ENCODE measurements around the gene FCGR2B. TPM values are rescaled to one million over a fixed set of nuclear protein-coding genes. Genes with fewer than 3 reads are reported as not detected.

Gene FCGR2B
- total RNA-seq, 4 donors from 2014 or later = 18.6 to 50.9 (median 32.3) TPM

DNA sequence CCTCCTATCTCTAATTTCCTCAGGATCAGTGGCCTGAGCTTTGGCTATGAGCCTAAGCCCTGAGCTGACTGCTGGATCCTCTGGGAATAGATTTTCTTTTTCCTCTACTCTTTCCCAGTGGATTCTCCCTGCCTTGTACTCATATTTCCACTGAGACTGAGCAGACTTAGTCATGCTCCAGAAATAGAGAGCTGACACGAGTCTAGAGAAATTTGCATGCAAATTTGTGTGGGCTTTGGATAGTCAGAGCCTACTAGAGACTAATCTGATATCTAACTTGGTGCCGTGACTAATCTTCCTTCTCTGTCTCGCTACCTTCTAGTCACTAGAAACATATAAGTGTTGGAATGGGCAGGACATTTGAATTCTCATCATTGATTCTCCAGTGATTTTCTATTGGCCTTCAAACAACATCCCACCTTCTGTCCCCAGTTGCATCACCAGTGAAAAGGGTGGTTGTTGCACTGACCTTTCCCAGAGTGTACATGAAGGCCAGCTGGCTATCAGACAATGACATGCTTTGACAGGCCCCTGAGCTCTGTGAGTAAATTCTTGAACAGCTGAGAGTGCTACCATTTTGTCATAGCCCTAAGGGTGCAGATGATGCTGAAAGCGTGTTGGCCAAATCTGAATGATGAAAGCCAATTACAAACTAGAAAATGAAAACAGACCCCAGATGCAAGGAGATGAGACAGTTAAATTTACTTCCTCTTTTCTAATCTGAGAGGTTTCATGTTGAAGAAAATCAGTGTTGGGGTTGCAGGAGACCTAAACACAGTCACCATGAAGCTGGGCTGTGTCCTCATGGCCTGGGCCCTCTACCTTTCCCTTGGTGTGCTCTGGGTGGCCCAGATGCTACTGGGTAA lies 43.8 kb downstream of the FCGR2B start, which contains the start of gene FCRLA:
FCRLA (plus strand) TSS at position 748 of the 866 bp plus-strand sequence; CDS start at position 784, 36 bp downstream.
- no peak for DNase-seq (ENCODE audit: low spot score in 2 of 2)
- no peaks in the 10 kb centered on the region for H3K9me3 ChIP-seq
- no peaks in the 10 kb centered on the region for H3K36me3 ChIP-seq
- peak within 1 kb of the TSS in 3 of 4 donors; percentile 5 to 77 (median 55) for H3K27ac ChIP-seq
- WGBS, 2 donors = 26 to 29% methylated on average over 4 of the region's 4 CpGs
- no peak within 1 kb of the TSS for H3K4me3 ChIP-seq
- TF ChIP-seq POLR2A (IDR thresholded peaks at IDR 0.05) (no peak), EP300 (IDR thresholded peaks at IDR 0.05) (peak in 1 of 2 donors; percentile 5)
- TF ChIP-seq, protein P1, sequence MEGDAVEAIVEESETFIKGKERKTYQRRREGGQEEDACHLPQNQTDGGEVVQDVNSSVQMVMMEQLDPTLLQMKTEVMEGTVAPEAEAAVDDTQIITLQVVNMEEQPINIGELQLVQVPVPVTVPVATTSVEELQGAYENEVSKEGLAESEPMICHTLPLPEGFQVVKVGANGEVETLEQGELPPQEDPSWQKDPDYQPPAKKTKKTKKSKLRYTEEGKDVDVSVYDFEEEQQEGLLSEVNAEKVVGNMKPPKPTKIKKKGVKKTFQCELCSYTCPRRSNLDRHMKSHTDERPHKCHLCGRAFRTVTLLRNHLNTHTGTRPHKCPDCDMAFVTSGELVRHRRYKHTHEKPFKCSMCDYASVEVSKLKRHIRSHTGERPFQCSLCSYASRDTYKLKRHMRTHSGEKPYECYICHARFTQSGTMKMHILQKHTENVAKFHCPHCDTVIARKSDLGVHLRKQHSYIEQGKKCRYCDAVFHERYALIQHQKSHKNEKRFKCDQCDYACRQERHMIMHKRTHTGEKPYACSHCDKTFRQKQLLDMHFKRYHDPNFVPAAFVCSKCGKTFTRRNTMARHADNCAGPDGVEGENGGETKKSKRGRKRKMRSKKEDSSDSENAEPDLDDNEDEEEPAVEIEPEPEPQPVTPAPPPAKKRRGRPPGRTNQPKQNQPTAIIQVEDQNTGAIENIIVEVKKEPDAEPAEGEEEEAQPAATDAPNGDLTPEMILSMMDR (IDR thresholded peaks at IDR 0.05) = no peak
- H3K27me3 ChIP-seq = no peaks in the 10 kb centered on the region
- H3K4me1 ChIP-seq = peaks cover 0 to 8% (median 5%) of the 10 kb centered on the region in 4 donors

DNA sequence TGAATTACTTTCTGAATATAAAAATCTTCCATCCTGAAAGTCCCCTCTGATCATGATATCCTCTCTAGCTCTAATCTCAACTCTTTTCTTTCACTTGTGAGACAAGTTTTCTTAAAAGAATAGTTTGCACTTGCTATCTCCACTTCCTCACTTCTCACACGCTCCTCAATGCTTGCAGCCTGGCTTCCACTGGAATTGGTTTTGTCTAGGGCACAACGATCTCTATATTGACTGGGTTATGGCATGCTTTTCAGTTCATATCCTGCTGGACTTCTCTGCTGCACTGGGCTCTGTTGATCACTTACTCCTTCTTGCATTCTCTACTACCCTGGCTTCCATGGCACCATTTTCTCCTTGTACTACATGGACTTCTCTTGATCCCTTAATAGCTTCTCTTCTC lies 44.6 kb downstream of the FCGR2B start:
- H3K4me1 ChIP-seq = peaks cover 0 to 8% (median 5%) of the 10 kb centered on the region in 4 donors
- DNase-seq (ENCODE audit: low spot score in 2 of 2) = no peak
- WGBS, 2 donors = 84 to 88% methylated on average over 2 of the region's 2 CpGs
- no peaks in the 10 kb centered on the region for H3K27me3 ChIP-seq
- no peak overlapping the region for H3K4me3 ChIP-seq
- H3K9me3 ChIP-seq = no peaks in the 10 kb centered on the region
- H3K36me3 ChIP-seq = no peaks in the 10 kb centered on the region
- TF ChIP-seq EP300 (IDR thresholded peaks at IDR 0.05) = no peak
- TF ChIP-seq POLR2A (IDR thresholded peaks at IDR 0.05) = no peak
- TF ChIP-seq, protein P1 (IDR thresholded peaks at IDR 0.05) = no peak
- H3K27ac ChIP-seq = peak overlapping the region in 1 of 4 donors; percentile 46

DNA sequence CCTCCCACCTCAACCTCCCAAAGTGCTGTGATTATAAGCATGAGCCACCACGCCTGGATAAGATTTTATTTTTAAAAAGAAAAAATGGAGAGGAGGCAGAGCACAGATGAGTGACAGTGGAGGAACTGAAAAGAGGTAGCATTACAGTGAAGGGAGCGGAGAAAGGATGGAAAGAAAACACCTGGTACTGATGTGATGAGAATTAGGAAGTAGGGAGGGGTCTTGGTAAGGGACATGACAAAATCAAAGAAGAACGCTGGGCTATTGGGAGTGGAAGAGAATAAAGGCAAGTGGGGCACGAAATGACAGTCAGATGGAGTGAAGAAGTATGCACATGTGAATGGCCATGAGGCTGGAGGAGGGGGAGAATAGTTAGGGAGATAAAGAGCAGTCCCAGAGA lies 46.4 kb downstream of the FCGR2B start:
- H3K27me3 ChIP-seq = no peaks in the 10 kb centered on the region
- H3K4me1 ChIP-seq = peaks cover 0 to 8% (median 5%) of the 10 kb centered on the region in 4 donors
- 86 to 90% methylated on average over 4 of the region's 4 CpGs for WGBS, 2 donors
- no peak for DNase-seq (ENCODE audit: low spot score in 2 of 2)
- H3K9me3 ChIP-seq = no peaks in the 10 kb centered on the region
- H3K27ac ChIP-seq = no peak overlapping the region
- H3K4me3 ChIP-seq = no peak overlapping the region
- no peaks in the 10 kb centered on the region for H3K36me3 ChIP-seq
- TF ChIP-seq EP300 (IDR thresholded peaks at IDR 0.05) (no peak), POLR2A (IDR thresholded peaks at IDR 0.05) (no peak)
- TF ChIP-seq, protein P1 (IDR thresholded peaks at IDR 0.05) = no peak

DNA sequence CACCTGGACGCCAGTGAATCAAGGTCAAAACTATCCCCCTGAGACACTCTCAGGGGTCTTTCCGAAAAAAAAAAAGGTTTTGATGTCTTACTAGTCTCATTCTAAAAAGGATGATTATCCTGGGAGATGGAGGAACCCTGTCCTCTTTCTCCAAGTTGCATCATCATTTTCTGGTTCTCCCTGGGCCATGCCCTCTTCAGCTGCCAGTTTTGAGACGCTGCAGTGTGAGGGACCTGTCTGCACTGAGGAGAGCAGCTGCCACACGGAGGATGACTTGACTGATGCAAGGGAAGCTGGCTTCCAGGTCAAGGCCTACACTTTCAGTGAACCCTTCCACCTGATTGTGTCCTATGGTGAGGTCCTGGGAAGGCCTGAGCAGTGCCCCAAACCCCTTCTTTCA lies 47.6 kb downstream of the FCGR2B start:
- DNase-seq (ENCODE audit: low spot score in 2 of 2) = no peak
- Histone ChIP-seq H3K27ac (no peak overlapping the region), H3K4me1 (peaks cover 0 to 8% (median 5%) of the 10 kb centered on the region in 4 donors), H3K27me3 (no peaks in the 10 kb centered on the region), H3K4me3 (no peak overlapping the region), H3K9me3 (no peaks in the 10 kb centered on the region), H3K36me3 (no peaks in the 10 kb centered on the region)
- TF ChIP-seq EP300 (IDR thresholded peaks at IDR 0.05) (no peak), POLR2A (IDR thresholded peaks at IDR 0.05) (no peak)
- TF ChIP-seq, protein P1 (IDR thresholded peaks at IDR 0.05) = no peak
- WGBS, 2 donors = 90 to 91% methylated on average over 4 of the region's 4 CpGs
